PC-9 (cell line): ENCODE data around the gene CTNNBL1.

ENCODE experiments used
- CTCF ChIP-seq: fragments of 200-600 bp; sonication (generic); conservative IDR thresholded peaks from 2 replicates; pipeline ENCODE4 v1.6.1; 2017; ENCODE audit warnings: mixed run types, antibody characterized with exemption, mild to moderate bottlenecking, moderate library complexity
- EZH2 ChIP-seq: fragments of 200-600 bp; sonication (generic); IDR thresholded peaks from 2 replicates; pipeline ENCODE4 v1.8.0; 2017; ENCODE audit warnings: antibody characterized with exemption, low read depth

GRCh38 chr20:37859406-37860171, 165.8 kb downstream of the CTNNBL1 start:
- no peak for TF ChIP-seq CTCF
- no peak for TF ChIP-seq EZH2
